ENCODE data around the gene DPM3.

Gene DPM3

GRCh38 chr1:155145491-155145890 lies 5.2 kb upstream of the DPM3 start:
- no peak for DNase-seq

GRCh38 chr1:155141749-155142148 lies 1.4 kb upstream of the DPM3 start:
- DNase-seq, result no peak

GRCh38 chr1:155140630-155140953 lies 261 bp upstream of the DPM3 start:
- no peak for DNase-seq

- DNase-seq, result no peak
These were observed 3.0 kb downstream of the DPM3 start for GRCh38 chr1:155137154-155137949.

GRCh38 chr1:155136748-155137147 lies 3.6 kb downstream of the DPM3 start:
- no peak for DNase-seq

GRCh38 chr1:155135415-155136028 lies 4.8 kb downstream of the DPM3 start, which contains the start of gene SLC50A1:
TSS of gene SLC50A1 (plus strand) at chr1:155135852. CDS start at chr1:155135912, 60 bp downstream.
- DNase-seq, result peak; percentile 83

GRCh38 chr1:155134880-155135414 lies 5.4 kb downstream of the DPM3 start:
- DNase-seq, result peak; percentile 62

GRCh38 chr1:155134322-155134721 lies 6.0 kb downstream of the DPM3 start:
- DNase-seq, result no peak

- no peak for DNase-seq
These were observed 6.5 kb downstream of the DPM3 start for GRCh38 chr1:155133799-155134281.

GRCh38 chr1:155131856-155132255 lies 8.5 kb downstream of the DPM3 start:
- no peak for DNase-seq

GRCh38 chr1:155131285-155131684 lies 9.0 kb downstream of the DPM3 start:
- no peak for DNase-seq

GRCh38 chr1:155130272-155131006 lies 9.9 kb downstream of the DPM3 start:
- no peak for DNase-seq

GRCh38 chr1:155128755-155129473 lies 11.4 kb downstream of the DPM3 start:
- no peak for DNase-seq

- DNase-seq, result no peak
These were observed 12.2 kb downstream of the DPM3 start for GRCh38 chr1:155127967-155128754.

GRCh38 chr1:155127105-155127966 lies 13.0 kb downstream of the DPM3 start, which contains the start of gene EFNA1:
TSS of gene EFNA1 (plus strand) at chr1:155127876. CDS start at chr1:155127978, 102 bp downstream.
- peak; percentile 85 for DNase-seq

- peak; percentile 67 for DNase-seq
These were observed 13.7 kb downstream of the DPM3 start for GRCh38 chr1:155126556-155127104.

GRCh38 chr1:155125946-155126555 lies 14.3 kb downstream of the DPM3 start:
- DNase-seq, result no peak

- no peak for DNase-seq
These were observed 14.8 kb downstream of the DPM3 start for GRCh38 chr1:155125511-155125945.

GRCh38 chr1:155124503-155125463 lies 15.5 kb downstream of the DPM3 start:
- no peak for DNase-seq

Data from NCI-H1048 (cell line).